ENCODE measurements around the gene MUC20.
"Not testable (repeated sequence)": the region's sequence is repeated elsewhere in the genome, so short reads cannot be mapped to it uniquely, and the experiment has no call there.

The MUC20 gene

GRCh38 chr3:195693428-195694216 lies 27.2 kb upstream of the MUC20 start:
- H3K36me3 ChIP-seq (ENCODE audit: control insufficient read depth in 2 of 2, insufficient read depth in 2 of 2, low read length in 2 of 2), result peaks cover 6 to 35% of the 10 kb centered on the region in 2 donors
- no peak overlapping the region for H3K27ac ChIP-seq (ENCODE audit: low read depth in 2 of 2, low read length in 2 of 2)
- no peak overlapping the region for H3K4me3 ChIP-seq (ENCODE audit: low read length in 2 of 2)
- no peaks in the 10 kb centered on the region for H3K27me3 ChIP-seq (ENCODE audit: control insufficient read depth in 2 of 2, insufficient read depth in 2 of 2, low read length in 2 of 2)
- H3K4me1 ChIP-seq (ENCODE audit: control insufficient read depth in 2 of 2, insufficient read depth in 2 of 2, low read length in 2 of 2), result no peaks in the 10 kb centered on the region
- H3K9ac ChIP-seq (ENCODE audit: low read depth in 1 of 2, low read length in 2 of 2), result no peak overlapping the region
- no peaks in the 10 kb centered on the region for H3K9me3 ChIP-seq (ENCODE audit: control insufficient read depth in 2 of 2, low read length in 2 of 2)

GRCh38 chr3:195694217-195695076 lies 26.3 kb upstream of the MUC20 start:
- not testable (repeated sequence) for H3K27me3 ChIP-seq (ENCODE audit: control insufficient read depth in 2 of 2, insufficient read depth in 2 of 2, low read length in 2 of 2); H3K9ac ChIP-seq (ENCODE audit: low read depth in 1 of 2, low read length in 2 of 2); H3K4me3 ChIP-seq (ENCODE audit: low read length in 2 of 2); H3K4me1 ChIP-seq (ENCODE audit: control insufficient read depth in 2 of 2, insufficient read depth in 2 of 2, low read length in 2 of 2); H3K27ac ChIP-seq (ENCODE audit: low read depth in 2 of 2, low read length in 2 of 2); H3K9me3 ChIP-seq (ENCODE audit: control insufficient read depth in 2 of 2, low read length in 2 of 2)
- H3K36me3 ChIP-seq (ENCODE audit: control insufficient read depth in 2 of 2, insufficient read depth in 2 of 2, low read length in 2 of 2), result peaks cover 6 to 35% of the 10 kb centered on the region in 2 donors

- peaks cover 6 to 32% of the 10 kb centered on the region in 2 donors for H3K36me3 ChIP-seq (ENCODE audit: control insufficient read depth in 2 of 2, insufficient read depth in 2 of 2, low read length in 2 of 2)
- no peaks in the 10 kb centered on the region for H3K9me3 ChIP-seq (ENCODE audit: control insufficient read depth in 2 of 2, low read length in 2 of 2)
- no peaks in the 10 kb centered on the region for H3K4me1 ChIP-seq (ENCODE audit: control insufficient read depth in 2 of 2, insufficient read depth in 2 of 2, low read length in 2 of 2)
Observed at GRCh38 chr3:195696632-195697278, 24.0 kb upstream of the MUC20 start.

GRCh38 chr3:195697582-195698324 lies 23.0 kb upstream of the MUC20 start:
- no peak overlapping the region for H3K9ac ChIP-seq (ENCODE audit: low read depth in 1 of 2, low read length in 2 of 2)
- peaks cover 0 to 22% of the 10 kb centered on the region in 2 donors for H3K36me3 ChIP-seq (ENCODE audit: control insufficient read depth in 2 of 2, insufficient read depth in 2 of 2, low read length in 2 of 2)
- H3K4me1 ChIP-seq (ENCODE audit: control insufficient read depth in 2 of 2, insufficient read depth in 2 of 2, low read length in 2 of 2), result no peaks in the 10 kb centered on the region
- H3K27me3 ChIP-seq (ENCODE audit: control insufficient read depth in 2 of 2, insufficient read depth in 2 of 2, low read length in 2 of 2), result no peaks in the 10 kb centered on the region
- H3K9me3 ChIP-seq (ENCODE audit: control insufficient read depth in 2 of 2, low read length in 2 of 2), result no peaks in the 10 kb centered on the region
- H3K27ac ChIP-seq (ENCODE audit: low read depth in 2 of 2, low read length in 2 of 2), result no peak overlapping the region
- H3K4me3 ChIP-seq (ENCODE audit: low read length in 2 of 2), result no peak overlapping the region

More at GRCh38 chr3:195696632-195697278, 24.0 kb upstream of the MUC20 start:
- Histone ChIP-seq H3K27ac (ENCODE audit: low read depth in 2 of 2, low read length in 2 of 2) (no peak overlapping the region), H3K4me3 (ENCODE audit: low read length in 2 of 2) (no peak overlapping the region), H3K27me3 (ENCODE audit: control insufficient read depth in 2 of 2, insufficient read depth in 2 of 2, low read length in 2 of 2) (no peaks in the 10 kb centered on the region), H3K9ac (ENCODE audit: low read depth in 1 of 2, low read length in 2 of 2) (no peak overlapping the region)

GRCh38 chr3:195698325-195698646 lies 22.5 kb upstream of the MUC20 start:
- Histone ChIP-seq H3K4me1 (ENCODE audit: control insufficient read depth in 2 of 2, insufficient read depth in 2 of 2, low read length in 2 of 2) (no peaks in the 10 kb centered on the region), H3K9me3 (ENCODE audit: control insufficient read depth in 2 of 2, low read length in 2 of 2) (no peaks in the 10 kb centered on the region), H3K27ac (ENCODE audit: low read depth in 2 of 2, low read length in 2 of 2) (no peak overlapping the region), H3K36me3 (ENCODE audit: control insufficient read depth in 2 of 2, insufficient read depth in 2 of 2, low read length in 2 of 2) (peaks cover 0 to 18% of the 10 kb centered on the region in 2 donors), H3K9ac (ENCODE audit: low read depth in 1 of 2, low read length in 2 of 2) (no peak overlapping the region), H3K4me3 (ENCODE audit: low read length in 2 of 2) (no peak overlapping the region), H3K27me3 (ENCODE audit: control insufficient read depth in 2 of 2, insufficient read depth in 2 of 2, low read length in 2 of 2) (no peaks in the 10 kb centered on the region)

- no peak overlapping the region for H3K4me3 ChIP-seq (ENCODE audit: low read length in 2 of 2)
- H3K9me3 ChIP-seq (ENCODE audit: control insufficient read depth in 2 of 2, low read length in 2 of 2), result no peaks in the 10 kb centered on the region
- peaks cover 0 to 18% of the 10 kb centered on the region in 2 donors for H3K36me3 ChIP-seq (ENCODE audit: control insufficient read depth in 2 of 2, insufficient read depth in 2 of 2, low read length in 2 of 2)
- H3K9ac ChIP-seq (ENCODE audit: low read depth in 1 of 2, low read length in 2 of 2), result no peak overlapping the region
- no peak overlapping the region for H3K27ac ChIP-seq (ENCODE audit: low read depth in 2 of 2, low read length in 2 of 2)
- H3K27me3 ChIP-seq (ENCODE audit: control insufficient read depth in 2 of 2, insufficient read depth in 2 of 2, low read length in 2 of 2), result no peaks in the 10 kb centered on the region
- no peaks in the 10 kb centered on the region for H3K4me1 ChIP-seq (ENCODE audit: control insufficient read depth in 2 of 2, insufficient read depth in 2 of 2, low read length in 2 of 2)
Observed at GRCh38 chr3:195698647-195699387, 22.0 kb upstream of the MUC20 start.

GRCh38 chr3:195699388-195699771 lies 21.4 kb upstream of the MUC20 start:
- Histone ChIP-seq H3K36me3 (ENCODE audit: control insufficient read depth in 2 of 2, insufficient read depth in 2 of 2, low read length in 2 of 2) (peaks cover 0 to 14% of the 10 kb centered on the region in 2 donors), H3K27me3 (ENCODE audit: control insufficient read depth in 2 of 2, insufficient read depth in 2 of 2, low read length in 2 of 2) (no peaks in the 10 kb centered on the region), H3K9me3 (ENCODE audit: control insufficient read depth in 2 of 2, low read length in 2 of 2) (no peaks in the 10 kb centered on the region), H3K4me3 (ENCODE audit: low read length in 2 of 2) (no peak overlapping the region), H3K9ac (ENCODE audit: low read depth in 1 of 2, low read length in 2 of 2) (no peak overlapping the region), H3K4me1 (ENCODE audit: control insufficient read depth in 2 of 2, insufficient read depth in 2 of 2, low read length in 2 of 2) (no peaks in the 10 kb centered on the region), H3K27ac (ENCODE audit: low read depth in 2 of 2, low read length in 2 of 2) (no peak overlapping the region)

- Histone ChIP-seq H3K4me1 (ENCODE audit: control insufficient read depth in 2 of 2, insufficient read depth in 2 of 2, low read length in 2 of 2) (no peaks in the 10 kb centered on the region), H3K36me3 (ENCODE audit: control insufficient read depth in 2 of 2, insufficient read depth in 2 of 2, low read length in 2 of 2) (peaks cover 0 to 12% of the 10 kb centered on the region in 2 donors), H3K9ac (ENCODE audit: low read depth in 1 of 2, low read length in 2 of 2) (no peak overlapping the region), H3K9me3 (ENCODE audit: control insufficient read depth in 2 of 2, low read length in 2 of 2) (no peaks in the 10 kb centered on the region), H3K27ac (ENCODE audit: low read depth in 2 of 2, low read length in 2 of 2) (no peak overlapping the region), H3K27me3 (ENCODE audit: control insufficient read depth in 2 of 2, insufficient read depth in 2 of 2, low read length in 2 of 2) (no peaks in the 10 kb centered on the region), H3K4me3 (ENCODE audit: low read length in 2 of 2) (no peak overlapping the region)
Observed at GRCh38 chr3:195699860-195700259, 20.9 kb upstream of the MUC20 start.

- H3K36me3 ChIP-seq (ENCODE audit: control insufficient read depth in 2 of 2, insufficient read depth in 2 of 2, low read length in 2 of 2), result peaks cover 0 to 10% of the 10 kb centered on the region in 2 donors
- H3K27me3 ChIP-seq (ENCODE audit: control insufficient read depth in 2 of 2, insufficient read depth in 2 of 2, low read length in 2 of 2), result no peaks in the 10 kb centered on the region
- H3K27ac ChIP-seq (ENCODE audit: low read depth in 2 of 2, low read length in 2 of 2), result no peak overlapping the region
- no peaks in the 10 kb centered on the region for H3K9me3 ChIP-seq (ENCODE audit: control insufficient read depth in 2 of 2, low read length in 2 of 2)
- H3K4me3 ChIP-seq (ENCODE audit: low read length in 2 of 2), result no peak overlapping the region
- no peak overlapping the region for H3K9ac ChIP-seq (ENCODE audit: low read depth in 1 of 2, low read length in 2 of 2)
- no peaks in the 10 kb centered on the region for H3K4me1 ChIP-seq (ENCODE audit: control insufficient read depth in 2 of 2, insufficient read depth in 2 of 2, low read length in 2 of 2)
Observed at GRCh38 chr3:195700319-195700718, 20.5 kb upstream of the MUC20 start.
